ENCODE measurements around the gene MBLAC1. TPM values are rescaled to one million over a fixed set of nuclear protein-coding genes. Genes with fewer than 3 reads are reported as not detected.

Gene MBLAC1
- total RNA-seq, 2 donors from 2014 or later: 2.1 to 5.3 TPM

GRCh38 chr7:100091411-100092181 is 35.2 kb upstream of the MBLAC1 start:
- no peak for TF ChIP-seq POLR2A (IDR thresholded peaks at IDR 0.05)
- no peak for TF ChIP-seq CTCF (IDR thresholded peaks at IDR 0.05)
- no peak for DNase-seq
- 68 to 72% methylated on average over 10 to 19 of the region's 19 CpGs for WGBS, 2 donors
- Histone ChIP-seq H3K27me3 (no peaks in the 10 kb centered on the region), H3K9me3 (no peaks in the 10 kb centered on the region), H3K4me3 (no peak overlapping the region), H3K36me3 (replicated peaks in 1 of 2; ENCODE audit: insufficient read depth in 1 of 2, low read depth in 2 of 2) (peaks cover 14 to 19% of the 10 kb centered on the region in 2 donors), H3K4me1 (peaks cover 21% of the 10 kb centered on the region), H3K27ac (no peak overlapping the region)
- no peak for ATAC-seq
- intact Hi-C loops (cut with DNase I): no loop called here

- ATAC-seq: no peak
- H3K27me3 ChIP-seq: no peaks in the 10 kb centered on the region
- H3K27ac ChIP-seq: no peak overlapping the region
- intact Hi-C loops (cut with DNase I): no loop called here
- DNase-seq: no peak
- no peaks in the 10 kb centered on the region for H3K9me3 ChIP-seq
- H3K36me3 ChIP-seq (replicated peaks in 1 of 2; ENCODE audit: insufficient read depth in 1 of 2, low read depth in 2 of 2): peaks cover 22 to 32% of the 10 kb centered on the region in 2 donors
- TF ChIP-seq POLR2A (IDR thresholded peaks at IDR 0.05) (no peak), CTCF (IDR thresholded peaks at IDR 0.05) (no peak)
- no peak overlapping the region for H3K4me3 ChIP-seq
- H3K4me1 ChIP-seq: peaks cover 18% of the 10 kb centered on the region
- WGBS, 2 donors: 59 to 74% methylated on average over 6 to 8 of the region's 8 CpGs
These were observed 33.7 kb upstream of the MBLAC1 start for GRCh38 chr7:100093054-100093453.

GRCh38 chr7:100093498-100093897 is 33.3 kb upstream of the MBLAC1 start:
- peaks cover 22 to 36% of the 10 kb centered on the region in 2 donors for H3K36me3 ChIP-seq (replicated peaks in 1 of 2; ENCODE audit: insufficient read depth in 1 of 2, low read depth in 2 of 2)
- DNase-seq (no peak), ATAC-seq (no peak)
- intact Hi-C loops (cut with DNase I): no loop called here
- H3K4me1 ChIP-seq: peaks cover 13% of the 10 kb centered on the region
- H3K9me3 ChIP-seq: no peaks in the 10 kb centered on the region
- H3K4me3 ChIP-seq: no peak overlapping the region
- 53 to 71% methylated on average over 6 to 13 of the region's 13 CpGs for WGBS, 2 donors
- H3K27ac ChIP-seq: no peak overlapping the region
- no peak for TF ChIP-seq POLR2A (IDR thresholded peaks at IDR 0.05)
- TF ChIP-seq CTCF (IDR thresholded peaks at IDR 0.05): no peak
- H3K27me3 ChIP-seq: no peaks in the 10 kb centered on the region

- peaks cover 15% of the 10 kb centered on the region for H3K4me1 ChIP-seq
- ATAC-seq (no peak), DNase-seq (no peak)
- intact Hi-C loops (cut with DNase I): no loop called here
- no peak overlapping the region for H3K27ac ChIP-seq
- no peak overlapping the region for H3K4me3 ChIP-seq
- TF ChIP-seq POLR2A (IDR thresholded peaks at IDR 0.05) (no peak), CTCF (IDR thresholded peaks at IDR 0.05) (no peak)
- WGBS, 2 donors: 83 to 92% methylated on average over 16 of the region's 16 CpGs
- peaks cover 22 to 36% of the 10 kb centered on the region in 2 donors for H3K36me3 ChIP-seq (replicated peaks in 1 of 2; ENCODE audit: insufficient read depth in 1 of 2, low read depth in 2 of 2)
- H3K9me3 ChIP-seq: no peaks in the 10 kb centered on the region
- H3K27me3 ChIP-seq: no peaks in the 10 kb centered on the region
These were observed 32.8 kb upstream of the MBLAC1 start for GRCh38 chr7:100093925-100094486.
